CD4-positive, alpha-beta memory T cell (primary cell): Measurements from ENCODE around the gene DNAI4. TPM values are rescaled to one million over a fixed set of nuclear protein-coding genes. Genes with fewer than 3 reads are reported as not detected.

Experiments used
- CTCF ChIA-PET: fragments of 350-600 bp; sonication (Branson Sonifier 250); formaldehyde crosslinking; loops from one replicate; lab custom pipeline; 2021; ENCODE audit warnings: inconsistent platforms; ENCODE audit not compliant: partially characterized antibody; lab: Charles Lee
- POLR2A ChIA-PET: fragments of 350-600 bp; sonication (Branson Sonifier 250); formaldehyde crosslinking; loops from one replicate; lab custom pipeline; 2021; ENCODE audit not compliant: partially characterized antibody; lab: Charles Lee
- DNase-seq, 5 donors: peaks; one replicate each; pipeline versions ENCODE4 v3.0.0 to v3.0.0-alpha.2; 2020 to 2022; ENCODE audit warnings: mixed read lengths in 1 of 5
- H3K27ac ChIP-seq: one replicate; pipeline ENCODE4 v1.7.0; 2013; ENCODE audit warnings: low read depth, low read length
- H3K27me3 ChIP-seq: 2 replicates; pipeline ENCODE4 v1.7.0; 2013; ENCODE audit warnings: mild to moderate bottlenecking, low read length, moderate library complexity; ENCODE audit not compliant: insufficient read depth
- H3K36me3 ChIP-seq: 2 replicates; pipeline ENCODE4 v1.7.0; 2013; ENCODE audit warnings: mild to moderate bottlenecking, low read length, moderate library complexity; ENCODE audit not compliant: insufficient read depth
- H3K4me1 ChIP-seq: 2 replicates; pipeline ENCODE4 v1.7.0; 2013; ENCODE audit warnings: mild to moderate bottlenecking, low read length, moderate library complexity; ENCODE audit not compliant: insufficient read depth
- H3K4me3 ChIP-seq, 2 donors: one replicate each; pipeline ENCODE4 v1.7.0; 2013; ENCODE audit warnings: low read length in 2 of 2, mild to moderate bottlenecking in 1 of 2
- H3K9me3 ChIP-seq, 2 donors: one replicate each; pipeline ENCODE4 v1.7.0; 2013; ENCODE audit warnings: low read length in 2 of 2, control low read depth in 1 of 2; ENCODE audit not compliant: control insufficient read depth in 1 of 2
- H3K27ac Mint-ChIP-seq, 7 donors: one replicate each; pipeline ENCODE4 v1.8.0; 2020 to 2021; ENCODE audit warnings: mixed read lengths in 7 of 7, mild to moderate bottlenecking in 6 of 7, inconsistent platforms in 3 of 7, moderate library complexity in 3 of 7
- H3K27me3 Mint-ChIP-seq, 2 donors: one replicate each; pipeline ENCODE4 v1.8.0; 2020 to 2021; ENCODE audit warnings: mixed read lengths in 2 of 2
- H3K36me3 Mint-ChIP-seq, 2 donors: one replicate each; pipeline ENCODE4 v1.8.0; 2020 to 2021; ENCODE audit warnings: mixed read lengths in 2 of 2, inconsistent platforms in 1 of 2, mild to moderate bottlenecking in 1 of 2
- H3K4me1 Mint-ChIP-seq, 4 donors: one replicate each; pipeline ENCODE4 v1.8.0; 2020 to 2021; ENCODE audit warnings: mixed read lengths in 4 of 4, mild to moderate bottlenecking in 1 of 4
- H3K4me3 Mint-ChIP-seq, 8 donors: one replicate each; pipeline ENCODE4 v1.8.0; 2020 to 2021; ENCODE audit warnings: mixed read lengths in 8 of 8, mild to moderate bottlenecking in 7 of 8, moderate library complexity in 6 of 8, inconsistent platforms in 3 of 8
- H3K9me3 Mint-ChIP-seq, 8 donors: one replicate each; pipeline ENCODE4 v1.8.0; 2020 to 2021; ENCODE audit warnings: mixed read lengths in 8 of 8, mild to moderate bottlenecking in 5 of 8, inconsistent platforms in 3 of 8, moderate library complexity in 1 of 8
- intact Hi-C: fragments of 100-400 bp; cut with micrococcal nuclease; formaldehyde crosslinking; loops from one replicate; pipeline ENCODE4 v1.15.1; 2023
- polyA plus RNA-seq, 2 donors: library from polyadenylated mRNA; unstranded; fragments of 300-500 nt; fragmentation: Illumina TruSeq; gene quantifications; one replicate each; pipeline ENCODE4 v1.2.3, GENCODE V29; 2021
- total RNA-seq, 2 experiments: library from RNA; stranded (reverse); gene quantifications; one replicate each; pipeline ENCODE4 v1.2.3, GENCODE V29; 2021

The DNAI4 gene
- total and polyA plus RNA-seq, 4 experiments from 2014 or later, result 1.3 to 11.4 (median 5.0) TPM

- no peak overlapping the region for H3K4me3 ChIP-seq
- Mint-ChIP-seq H3K4me3 (no peak overlapping the region), H3K27me3 (no peaks in the 10 kb centered on the region), H3K9me3 (no peaks in the 10 kb centered on the region), H3K27ac (no peak overlapping the region), H3K36me3 (no peaks in the 10 kb centered on the region), H3K4me1 (peaks cover 19 to 28% (median 24%) of the 10 kb centered on the region in 4 donors)
- no peaks in the 10 kb centered on the region for H3K36me3 ChIP-seq
- H3K27me3 ChIP-seq, result no peaks in the 10 kb centered on the region
- no peak for DNase-seq
- intact Hi-C loops, result loop anchor here (5.0 to 10.0 kb wide), 3 partner anchors 215 to 667 kb away; partner anchors contain the start of genes SERBP1 and SLC35D1
- ChIA-PET CTCF (interaction anchor here (1.0 to 8.0 kb wide), 3 partner anchors 10 to 445 kb away, joined by 3 to 95 read pairs (median 4); no protein-coding TSS in a partner anchor), POLR2A (no interaction called here)
- H3K9me3 ChIP-seq, result no peaks in the 10 kb centered on the region
- no peak overlapping the region for H3K27ac ChIP-seq
- peaks cover 22% of the 10 kb centered on the region for H3K4me1 ChIP-seq
These were observed 157.0 kb downstream of the DNAI4 start for GRCh38 chr1:66767626-66768025.

GRCh38 chr1:66764994-66765578 is 159.6 kb downstream of the DNAI4 start:
- Mint-ChIP-seq H3K4me3 (no peak overlapping the region), H3K36me3 (no peaks in the 10 kb centered on the region), H3K4me1 (peaks cover 13 to 17% (median 15%) of the 10 kb centered on the region in 4 donors), H3K27ac (no peak overlapping the region), H3K9me3 (no peaks in the 10 kb centered on the region), H3K27me3 (no peaks in the 10 kb centered on the region)
- H3K4me3 ChIP-seq, result no peak overlapping the region
- H3K27ac ChIP-seq, result no peak overlapping the region
- no peaks in the 10 kb centered on the region for H3K9me3 ChIP-seq
- H3K4me1 ChIP-seq, result peaks cover 13% of the 10 kb centered on the region
- peak; percentile 53 to 59 (median 54) for DNase-seq
- ChIA-PET CTCF (interaction anchor here (0.5 to 8.0 kb wide), 18 partner anchors 7 to 888 kb away, joined by 3 to 95 read pairs (median 3); partner anchors contain the start of genes DNAI4, IL23R and MIER1), POLR2A (interaction anchor here (0.5 to 1.9 kb wide), 4 partner anchors 160 to 384 kb away, joined by 3 to 5 read pairs (median 4); partner anchors contain the start of genes DNAI4 and MIER1)
- no peaks in the 10 kb centered on the region for H3K36me3 ChIP-seq
- intact Hi-C loops, result loop anchor here (1.0 to 10.0 kb wide), 8 partner anchors 166 to 735 kb away; partner anchors contain the start of genes SERBP1 and SLC35D1
- H3K27me3 ChIP-seq, result no peaks in the 10 kb centered on the region

Other genes starting within 250 kb of the DNAI4 start
- gene DYNLT5, start 172.4 kb downstream of the DNAI4 start, total RNA-seq, result not detected
- gene DYNLT5, start 172.4 kb downstream of the DNAI4 start, polyA plus RNA-seq, result not detected
- not detected for gene INSL5, start 123.6 kb downstream of the DNAI4 start, total RNA-seq
- gene INSL5, start 123.6 kb downstream of the DNAI4 start, polyA plus RNA-seq, result not detected
- gene MIER1, start 134 bp upstream of the DNAI4 start, total RNA-seq, result 10 to 100 TPM; 77.0 to 81.3 TPM
- gene MIER1, start 134 bp upstream of the DNAI4 start, polyA plus RNA-seq, result 10 to 100 TPM; 25.5 to 41.3 TPM
- 10 to 100 TPM; 16.9 to 17.7 TPM for gene SLC35D1, start 129.3 kb upstream of the DNAI4 start, total RNA-seq
- 1 to 10 TPM; 2.1 to 3.5 TPM for gene SLC35D1, start 129.3 kb upstream of the DNAI4 start, polyA plus RNA-seq
- gene C1orf141, start 210.1 kb upstream of the DNAI4 start, total RNA-seq, result not detected
- gene C1orf141, start 210.1 kb upstream of the DNAI4 start, polyA plus RNA-seq, result not detected
- gene IL23R, start 241.6 kb upstream of the DNAI4 start, total RNA-seq, result 1 to 10 TPM in 1 of 2 experiments, under 1 TPM in 1; 0.47 to 1.1 TPM
- gene IL23R, start 241.6 kb upstream of the DNAI4 start, polyA plus RNA-seq, result 1 to 10 TPM; 1.8 to 2.6 TPM